NCI-H2227 treated with DMSO at 0.1 percent for 48 hours (cell line): ENCODE results near the gene C8G.

ENCODE experiments used
- DNase-seq: peaks from one replicate; lab custom pipeline; 2025; lab: John Stamatoyannopoulos, UW

Gene C8G

DNA sequence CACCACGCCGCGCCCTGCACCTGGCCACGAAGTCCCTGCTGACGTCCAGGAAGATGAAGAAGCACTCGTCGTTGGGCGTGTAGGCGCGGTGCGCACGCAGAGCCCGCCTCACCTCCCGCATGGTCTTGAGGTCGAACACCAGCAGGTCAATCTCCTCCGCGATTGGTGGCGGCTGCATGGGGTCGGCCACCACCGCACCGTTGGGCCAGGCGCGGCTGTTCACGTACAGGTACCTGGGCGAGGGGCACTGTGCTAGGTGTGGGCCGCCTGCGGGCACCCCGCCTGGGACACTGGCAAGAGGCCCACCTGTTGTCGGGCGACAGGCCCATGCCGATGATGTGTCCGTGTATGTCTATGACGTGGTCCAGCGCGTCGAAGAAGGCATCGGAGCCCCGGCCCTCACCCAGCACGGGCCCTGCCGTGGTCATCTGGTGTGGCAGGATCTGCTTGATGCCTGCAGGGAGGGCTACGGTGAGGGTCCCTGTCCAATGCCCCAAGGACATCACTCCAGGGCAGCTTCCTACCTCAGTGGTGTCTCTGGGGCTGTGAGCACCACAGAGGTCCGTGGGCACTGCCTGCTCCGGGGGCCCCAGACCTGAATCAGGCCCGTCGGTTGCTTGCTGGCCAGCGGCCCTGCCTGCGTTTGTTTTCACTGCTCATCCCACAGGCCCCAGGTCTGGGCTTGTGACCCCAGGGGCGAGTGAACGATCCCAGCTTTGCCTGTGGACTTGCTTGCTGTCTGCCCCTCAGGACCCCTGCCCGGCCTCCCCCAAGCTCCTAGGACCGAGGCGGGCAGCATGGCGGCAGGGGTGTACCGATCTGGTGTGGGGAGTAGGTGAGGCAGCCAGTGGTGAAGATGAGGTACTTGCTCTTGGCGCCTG, 3.6 kb upstream of the C8G start:
- DNase-seq = no peak

DNA sequence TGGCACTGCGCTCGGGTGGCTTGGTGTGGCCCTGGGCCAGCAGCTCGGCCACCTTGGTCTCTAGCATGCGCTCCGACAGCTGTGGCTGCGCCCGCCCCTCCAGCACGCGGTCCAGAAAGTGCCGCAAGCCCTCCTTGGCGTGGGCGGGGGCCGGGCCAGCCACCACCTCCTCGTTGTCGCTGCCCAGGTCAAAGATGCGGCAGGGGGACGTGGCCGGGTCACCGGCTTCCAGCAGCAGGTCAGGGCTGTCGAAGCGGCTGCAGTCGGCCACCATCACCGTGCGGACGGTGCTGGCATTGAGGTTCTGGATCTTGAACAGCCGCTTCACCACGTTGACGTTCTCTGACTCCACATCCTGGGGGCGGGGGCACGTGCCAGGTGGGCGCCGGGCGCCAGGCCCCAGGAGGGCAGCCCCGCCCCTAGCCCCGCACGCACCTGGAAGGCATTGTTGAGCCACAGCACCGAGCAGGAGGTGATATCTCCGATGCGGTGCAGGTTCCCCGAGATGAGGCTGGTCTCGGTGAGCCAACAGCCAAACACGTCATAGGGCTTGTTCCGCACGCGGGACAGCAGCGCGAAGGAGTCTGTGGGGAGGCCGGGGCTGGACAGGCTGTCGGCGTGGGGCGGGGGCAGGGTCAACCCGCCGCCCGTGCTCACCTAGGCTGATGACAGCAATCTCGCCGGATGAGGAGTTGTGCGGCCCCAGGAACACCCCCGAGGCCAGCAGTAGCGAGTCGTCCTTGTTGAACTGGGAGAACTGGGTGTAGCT, 2.7 kb upstream of the C8G start:
- DNase-seq = no peak

DNA sequence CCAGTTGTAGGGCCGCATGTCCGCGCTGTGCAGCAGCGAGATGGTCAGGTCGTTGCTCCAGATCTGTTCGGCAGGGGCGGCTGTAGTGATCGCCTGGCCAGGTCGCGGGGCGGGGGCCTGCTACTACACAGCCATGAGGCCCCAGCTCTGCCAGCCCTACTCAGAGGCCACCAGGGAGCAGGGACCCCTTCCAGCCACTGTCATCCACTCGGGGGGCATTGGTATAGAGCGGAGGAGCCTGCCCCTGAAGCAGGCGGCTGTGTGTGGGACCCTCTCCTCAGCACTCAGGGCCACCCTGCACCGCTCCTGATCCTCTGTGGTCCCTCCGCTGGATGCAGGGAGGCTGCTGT, 2.2 kb upstream of the C8G start:
- no peak for DNase-seq

DNA sequence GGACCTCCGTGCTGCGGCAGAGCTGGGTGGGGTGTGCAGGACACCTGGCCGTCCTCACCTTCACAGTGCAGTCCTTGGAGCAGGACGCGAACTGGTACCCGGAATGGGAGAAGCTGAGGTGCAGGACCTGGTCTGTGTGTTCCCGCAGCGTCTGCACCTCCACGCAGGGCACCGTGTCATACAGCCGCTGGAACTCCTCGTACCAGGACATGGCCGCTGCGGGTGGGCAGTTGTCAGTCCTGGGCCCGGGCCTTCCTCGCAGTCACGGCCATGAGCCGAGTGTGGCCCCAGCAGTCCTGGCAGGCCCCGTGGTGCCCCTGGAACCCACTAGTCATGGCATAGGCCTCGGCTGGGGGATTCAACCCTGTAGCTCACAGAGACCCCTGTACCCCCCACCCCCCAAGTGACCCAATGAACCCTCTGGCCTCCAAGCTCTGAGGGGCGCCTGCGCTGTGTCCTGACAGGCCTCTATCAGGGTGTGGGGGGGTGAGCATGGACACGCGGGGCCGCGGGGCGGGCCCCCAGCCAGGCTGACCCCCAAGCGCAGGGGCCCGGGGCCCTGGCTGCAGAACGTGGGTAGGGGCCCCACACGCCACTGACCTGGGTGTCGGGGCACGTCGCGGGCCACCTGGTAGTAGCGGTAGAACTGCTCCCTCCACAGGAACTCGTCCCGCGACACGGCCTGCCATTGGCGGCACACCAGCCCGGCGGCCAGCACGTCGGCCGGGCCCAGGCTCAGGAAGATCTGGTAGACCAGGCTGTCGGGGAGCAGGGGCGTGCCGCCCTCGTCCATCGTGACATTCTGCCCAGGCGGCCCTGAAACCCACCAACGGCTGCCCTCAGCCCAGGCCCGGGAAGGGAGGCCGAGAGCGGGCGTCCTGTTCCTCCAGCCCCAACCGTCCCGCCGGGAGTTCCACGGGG, 1.5 kb upstream of the C8G start:
- no peak for DNase-seq

DNA sequence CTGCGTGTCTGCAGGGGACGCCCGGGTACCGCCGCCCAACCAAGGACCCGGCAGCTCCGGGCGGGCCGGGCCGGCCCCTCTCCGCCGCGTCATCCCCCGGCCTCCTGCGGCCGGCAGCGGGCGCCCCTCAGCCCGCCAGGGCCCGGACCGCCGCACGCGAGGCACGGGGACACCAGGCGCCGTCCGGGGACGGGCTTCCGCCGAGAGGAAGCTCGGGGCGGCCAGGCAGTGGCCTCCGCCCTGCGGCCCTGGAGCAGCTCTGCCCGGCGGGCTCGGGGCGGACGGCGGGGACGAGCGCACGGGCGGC, 878 bp upstream of the C8G start:
- no peak for DNase-seq

DNA sequence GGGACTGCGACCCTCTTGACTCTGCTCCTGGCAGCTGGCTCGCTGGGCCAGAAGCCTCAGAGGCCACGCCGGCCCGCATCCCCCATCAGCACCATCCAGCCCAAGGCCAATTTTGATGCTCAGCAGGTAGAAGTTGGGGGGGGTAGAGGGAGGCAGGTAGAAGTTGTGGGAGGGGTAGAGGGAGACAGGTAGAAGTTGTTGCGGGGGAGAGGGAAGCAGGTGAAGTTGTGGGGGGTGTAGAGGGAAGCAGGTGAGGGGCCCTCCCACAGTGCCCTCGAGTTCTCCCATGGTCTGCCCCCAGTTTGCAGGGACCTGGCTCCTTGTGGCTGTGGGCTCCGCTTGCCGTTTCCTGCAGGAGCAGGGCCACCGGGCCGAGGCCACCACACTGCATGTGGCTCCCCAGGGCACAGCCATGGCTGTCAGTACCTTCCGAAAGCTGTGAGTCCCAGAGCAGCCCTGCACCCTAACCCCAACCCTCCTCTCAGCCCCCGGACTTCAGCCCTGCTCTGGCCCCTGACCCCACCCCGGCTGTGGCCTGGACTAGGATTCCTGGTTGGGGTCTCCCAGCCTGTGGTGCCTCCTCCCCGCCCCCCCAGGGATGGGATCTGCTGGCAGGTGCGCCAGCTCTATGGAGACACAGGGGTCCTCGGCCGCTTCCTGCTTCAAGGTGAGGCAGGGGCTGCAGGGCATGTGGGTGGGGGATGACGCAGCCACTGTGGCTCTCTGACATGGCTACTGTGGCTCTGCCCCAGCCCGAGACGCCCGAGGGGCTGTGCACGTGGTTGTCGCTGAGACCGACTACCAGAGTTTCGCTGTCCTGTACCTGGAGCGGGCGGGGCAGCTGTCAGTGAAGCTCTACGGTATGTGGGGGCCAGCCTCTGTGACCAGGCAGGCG, 537 bp downstream of the C8G start:
- DNase-seq = no peak

DNA sequence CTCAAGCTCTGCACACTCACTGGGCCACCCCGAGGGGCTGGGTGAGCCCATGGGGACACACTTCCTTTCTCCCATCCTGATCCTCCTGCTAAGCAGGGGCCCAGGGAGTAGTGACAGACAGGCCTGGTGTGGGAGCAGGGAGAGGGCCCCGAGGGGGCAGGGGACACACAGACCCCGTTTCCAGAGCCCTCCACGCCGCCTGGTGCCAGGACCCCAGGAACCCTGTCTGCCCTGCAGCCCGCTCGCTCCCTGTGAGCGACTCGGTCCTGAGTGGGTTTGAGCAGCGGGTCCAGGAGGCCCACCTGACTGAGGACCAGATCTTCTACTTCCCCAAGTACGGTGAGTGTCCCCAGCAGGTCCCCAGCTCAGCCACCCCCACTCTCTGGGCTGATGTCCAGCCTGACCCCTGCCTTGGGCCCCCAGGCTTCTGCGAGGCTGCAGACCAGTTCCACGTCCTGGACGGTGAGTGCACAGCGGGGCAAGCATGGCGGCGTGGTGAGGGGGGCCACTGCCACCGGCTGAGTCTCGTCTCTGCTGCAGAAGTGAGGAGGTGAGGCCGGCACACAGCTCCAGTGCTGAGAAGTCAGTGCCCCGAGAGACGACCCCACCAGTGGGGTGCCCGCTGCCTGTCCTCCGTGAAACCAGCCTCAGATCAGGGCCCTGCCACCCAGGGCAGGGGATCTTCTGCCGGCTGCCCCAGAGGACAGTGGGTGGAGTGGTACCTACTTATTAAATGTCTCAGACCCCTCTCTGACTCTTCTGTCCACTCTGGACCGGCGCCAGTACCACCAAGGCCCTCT, 1.4 kb downstream of the C8G start:
- no peak for DNase-seq

DNA sequence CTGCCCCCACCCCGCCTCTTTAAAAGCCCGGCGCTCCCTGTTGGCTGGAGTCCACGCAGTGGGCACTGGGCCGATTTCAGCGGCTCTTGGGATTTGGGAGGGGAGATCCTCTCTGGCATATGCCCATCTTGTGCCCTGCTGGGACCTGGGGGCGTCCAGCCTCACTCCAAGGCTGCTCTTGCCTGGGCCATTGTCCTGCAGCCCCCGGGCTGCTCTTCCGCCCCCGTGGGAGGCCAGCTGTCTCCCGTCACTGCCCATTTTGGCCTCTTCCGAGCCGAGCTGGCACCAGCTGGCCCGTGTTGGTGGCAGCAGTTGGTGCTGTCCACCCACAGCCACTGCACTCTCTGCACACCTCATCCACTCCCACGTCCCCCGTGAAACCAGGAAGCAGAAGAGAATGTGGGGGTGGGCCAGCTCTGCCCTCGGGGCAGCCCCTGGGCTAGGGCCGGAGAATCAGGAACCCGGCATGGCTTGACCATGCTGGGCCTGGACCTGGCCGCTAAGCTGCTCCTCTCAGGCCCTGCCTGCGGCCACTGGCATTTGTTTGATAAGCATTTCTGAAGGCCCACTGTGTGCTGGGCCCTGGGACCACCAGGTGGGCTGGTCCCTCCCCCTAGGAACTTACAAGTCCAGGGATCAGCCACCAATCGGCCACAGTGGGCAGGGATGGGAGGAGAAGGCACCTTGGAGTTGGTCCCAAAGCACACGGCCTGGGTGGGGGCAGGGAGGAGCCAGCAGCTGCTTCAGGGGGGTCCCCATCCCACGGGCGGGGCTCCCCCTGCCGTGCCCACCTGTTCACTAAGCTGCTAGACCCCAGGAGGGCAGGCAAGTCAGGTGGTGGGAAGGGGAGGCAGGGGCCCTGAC, 2.2 kb downstream of the C8G start:
- DNase-seq = no peak

DNA sequence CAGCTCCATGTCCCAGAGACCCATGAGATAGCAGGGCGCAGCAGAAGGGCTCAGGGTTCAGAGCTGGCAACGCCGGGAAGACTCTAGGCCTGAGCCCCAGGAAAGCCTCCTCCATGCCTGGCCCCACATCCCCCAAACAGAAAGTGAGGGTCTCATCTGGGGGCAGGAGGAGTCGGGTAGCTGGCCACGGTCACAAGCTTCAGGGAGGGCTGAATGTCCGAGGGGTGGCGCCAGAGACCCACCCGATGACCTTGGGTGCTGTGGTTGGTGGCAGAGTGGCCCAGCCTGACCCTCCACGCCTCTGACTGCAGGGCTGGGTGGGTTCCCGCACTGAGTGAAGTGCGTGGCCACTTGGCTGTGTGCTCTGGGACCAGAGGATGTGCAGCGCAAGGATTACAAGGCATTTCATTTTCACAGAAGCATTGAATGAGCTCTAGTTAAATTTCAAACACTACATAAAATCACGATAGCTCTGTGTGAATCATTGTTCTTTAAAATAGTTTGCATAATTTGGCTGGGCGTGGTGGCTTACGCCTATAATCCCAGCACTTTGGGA, 3.0 kb downstream of the C8G start:
- DNase-seq = no peak

DNA sequence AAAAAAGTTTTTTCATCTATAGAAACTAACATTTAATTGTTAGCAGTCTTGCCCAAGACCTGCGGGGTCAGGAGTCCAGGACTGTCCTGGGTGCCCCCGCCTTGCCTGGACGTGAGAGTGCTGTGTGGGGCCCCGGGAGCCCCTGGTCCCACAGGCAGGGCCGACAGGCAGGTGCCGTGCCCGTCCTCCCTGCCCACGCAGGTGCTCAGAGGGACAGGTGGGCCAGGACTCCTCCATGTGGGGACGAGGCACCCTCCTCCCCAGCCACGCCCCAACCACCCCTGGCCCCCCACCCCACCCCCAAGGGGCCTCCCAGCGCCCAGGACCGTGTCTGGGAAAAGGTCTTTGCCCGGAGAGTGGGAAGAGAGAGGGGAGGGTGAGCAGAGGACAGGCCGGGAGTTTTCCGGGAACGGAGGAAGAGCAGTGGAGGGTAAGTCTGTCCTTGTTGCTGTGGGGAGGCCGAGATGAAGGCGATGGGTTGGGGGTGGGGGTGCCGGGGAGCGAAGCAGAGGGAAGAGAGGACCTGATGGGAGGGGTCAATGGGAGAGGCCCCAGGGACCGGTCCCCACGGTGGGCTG, 4.3 kb downstream of the C8G start:
- peak; percentile 36 for DNase-seq

DNA sequence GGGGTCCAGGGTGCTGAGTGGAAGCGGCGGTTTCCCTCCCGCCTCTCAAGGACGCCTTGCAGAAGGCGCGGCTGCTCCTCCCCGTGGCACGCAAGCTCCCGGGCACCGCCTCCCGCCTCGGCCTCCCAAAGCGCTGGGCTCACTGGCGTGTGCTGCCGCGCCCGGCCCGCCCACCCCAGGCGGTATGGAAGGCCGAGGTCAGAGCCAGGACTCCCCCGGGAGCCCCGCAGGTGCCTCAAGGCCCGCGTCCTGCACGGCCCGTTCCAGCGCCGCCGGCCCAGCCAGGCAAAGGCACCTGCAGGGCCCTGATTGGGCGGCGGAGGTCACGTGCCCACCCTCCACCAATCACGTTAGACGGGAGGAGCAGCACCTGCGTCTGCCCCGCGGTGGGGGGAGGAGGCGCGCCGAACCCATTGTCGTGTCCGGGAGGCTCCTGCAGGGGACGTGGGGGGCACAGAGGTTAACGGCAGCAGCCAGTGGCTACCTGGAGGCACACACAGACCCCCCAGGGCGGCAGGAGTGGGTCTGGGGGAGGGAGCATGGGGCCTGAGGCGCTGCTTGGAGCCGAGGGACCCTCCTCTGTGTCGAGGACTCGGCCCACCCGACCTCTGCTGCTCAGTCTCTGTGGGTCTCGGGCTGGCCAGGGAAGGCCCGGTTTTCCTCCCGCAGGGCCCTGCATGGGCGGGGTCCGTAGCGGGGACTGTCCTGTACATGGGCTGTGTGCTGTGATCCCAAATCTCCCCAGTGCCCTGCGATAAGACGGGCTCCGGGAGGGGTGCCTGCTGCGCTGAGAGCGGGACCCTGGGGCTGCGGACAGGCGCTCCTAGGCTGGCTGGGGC, 5.0 kb downstream of the C8G start:
- DNase-seq = peak; percentile 73

DNA sequence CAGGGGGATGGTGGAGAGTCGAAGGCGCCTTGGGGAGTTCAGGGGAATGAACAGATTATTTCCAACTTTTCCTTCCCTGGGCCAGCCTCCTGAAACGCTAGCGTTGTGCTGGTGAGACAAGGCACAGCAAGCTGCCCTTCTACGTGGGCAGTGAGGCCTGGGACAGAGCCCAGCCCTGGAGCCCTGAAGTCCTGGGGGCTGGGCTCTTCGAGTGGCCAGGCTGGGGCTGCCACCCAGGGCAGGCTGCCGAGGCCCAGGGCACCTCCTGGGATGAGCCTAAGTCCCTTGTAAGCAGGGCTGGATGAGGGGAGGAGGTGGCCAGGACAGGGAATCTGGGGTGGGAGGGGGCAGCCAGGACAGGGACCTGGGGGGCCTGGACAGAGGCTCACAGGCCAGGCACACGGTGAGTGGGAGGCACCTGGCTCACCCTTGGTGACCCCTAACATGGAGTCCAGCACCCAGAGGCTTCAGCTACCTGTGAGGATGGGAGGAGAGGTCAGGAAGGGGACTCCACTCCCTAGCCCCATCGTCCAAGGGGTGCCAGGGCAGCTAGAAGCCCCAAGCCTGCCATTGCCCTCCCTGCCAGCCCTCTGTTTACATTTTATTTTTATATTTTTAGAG, 5.7 kb downstream of the C8G start:
- no peak for DNase-seq

DNA sequence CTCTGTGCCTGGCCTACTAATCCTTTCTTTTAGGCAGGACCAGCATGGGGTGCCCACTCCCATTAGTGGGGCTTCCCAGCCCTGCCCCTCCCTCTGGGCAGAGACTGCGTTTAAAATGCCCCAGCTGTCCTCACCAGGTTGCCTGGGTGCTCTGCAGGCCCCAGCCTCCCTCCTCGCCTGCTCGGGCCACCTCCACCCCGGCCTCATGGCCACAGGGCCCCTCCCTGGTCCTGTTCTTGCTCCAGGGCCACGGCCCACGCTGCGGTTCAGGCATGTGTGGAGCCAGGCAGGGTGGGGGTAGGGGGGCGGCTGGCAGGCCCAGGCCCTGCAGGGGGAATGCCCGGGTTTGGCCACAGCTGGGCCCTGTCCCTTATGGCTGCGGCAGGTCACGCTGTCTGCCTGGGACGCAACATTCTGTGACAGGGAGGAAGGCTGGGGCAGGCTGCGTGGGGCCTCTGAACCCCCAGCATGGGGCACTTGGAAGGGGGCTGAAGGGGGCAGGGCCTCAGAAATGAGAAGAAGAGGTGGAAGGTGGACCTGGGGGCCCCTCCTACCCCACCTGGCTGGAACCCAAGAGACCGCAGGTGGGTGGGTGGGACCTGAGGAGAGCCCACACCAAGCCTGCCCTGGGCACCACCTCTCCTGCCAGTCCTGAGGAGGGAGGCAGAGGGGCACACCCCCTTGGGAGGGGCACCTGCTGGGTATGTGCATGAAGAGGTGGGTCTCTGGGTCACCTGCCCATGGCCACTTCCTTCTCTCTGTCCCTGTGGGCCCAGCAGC, 6.7 kb downstream of the C8G start, which contains the start of gene LCN12:
TSS of gene LCN12 (plus strand) at position 733 of the 780 bp plus-strand sequence. CDS start 55 bp downstream, outside the sequence.
- DNase-seq = no peak

DNA sequence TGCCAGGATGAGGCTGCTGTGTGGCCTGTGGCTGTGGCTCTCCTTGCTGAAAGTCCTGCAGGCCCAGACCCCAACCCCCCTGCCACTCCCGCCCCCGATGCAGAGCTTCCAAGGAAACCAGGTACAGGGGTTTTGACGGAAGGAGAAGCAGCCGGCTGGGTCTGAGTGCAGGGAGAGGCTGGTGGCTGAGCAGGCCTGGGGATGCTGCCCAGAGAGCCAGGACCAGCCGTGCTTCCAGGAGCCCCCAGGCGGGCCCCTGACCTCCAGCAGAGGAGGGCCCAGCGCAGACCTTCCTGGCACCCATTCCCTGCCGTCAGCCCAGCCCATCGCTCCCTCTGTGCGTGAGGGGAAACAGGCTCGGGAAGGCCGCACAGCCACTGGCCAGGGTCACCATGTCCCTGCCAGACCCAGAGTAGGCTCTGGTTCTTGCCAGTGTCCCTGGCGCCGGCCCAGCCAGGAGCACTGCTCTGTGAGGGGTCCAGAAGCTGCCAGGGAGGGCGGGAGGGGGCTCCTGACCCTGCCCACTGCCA, 7.3 kb downstream of the C8G start:
- no peak for DNase-seq

DNA sequence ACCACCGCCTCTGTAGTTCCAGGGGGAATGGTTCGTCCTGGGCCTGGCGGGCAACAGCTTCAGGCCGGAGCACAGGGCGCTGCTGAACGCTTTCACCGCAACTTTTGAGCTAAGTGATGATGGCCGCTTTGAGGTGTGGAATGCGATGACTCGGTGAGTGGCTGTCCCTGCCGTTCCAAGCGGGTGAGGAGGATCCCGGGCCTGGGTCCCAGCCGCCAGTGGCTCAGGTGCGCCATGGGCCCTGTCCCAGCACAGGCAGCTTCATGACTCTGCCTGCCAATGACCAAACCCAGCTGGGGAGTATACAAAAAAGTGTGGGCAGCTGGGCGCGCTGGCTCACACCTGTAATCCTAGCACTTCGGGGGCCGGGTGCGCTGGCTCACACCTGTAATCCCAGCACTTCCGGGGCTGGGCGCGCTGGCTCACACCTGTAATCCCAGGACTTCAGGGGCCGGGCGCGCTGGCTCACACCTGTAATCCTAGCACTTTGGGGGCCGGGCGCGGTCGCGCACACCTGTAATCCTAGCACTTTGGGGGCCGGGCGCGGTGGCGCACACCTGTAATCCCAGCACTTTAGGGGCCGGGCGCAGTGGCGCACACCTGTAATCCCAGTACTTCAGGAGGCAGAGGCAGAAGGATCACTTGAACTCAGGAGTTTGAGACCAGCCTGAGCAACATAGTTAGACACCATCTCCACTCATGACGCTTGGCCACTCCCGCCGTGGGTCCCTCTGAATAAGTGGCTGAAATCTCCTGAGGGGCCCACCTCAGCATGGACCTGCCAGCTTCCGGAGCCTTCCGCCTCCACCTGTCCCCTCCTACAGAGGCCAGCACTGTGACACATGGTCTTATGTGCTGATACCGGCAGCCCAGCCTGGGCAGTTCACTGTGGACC, 8.1 kb downstream of the C8G start:
- DNase-seq = no peak
